Thymus (tissue), 11 donors: ENCODE measurements around the gene INO80E. TPM values are rescaled to one million over a fixed set of nuclear protein-coding genes. Genes with fewer than 3 reads are reported as not detected.

Experiments
- DNase-seq, 9 donors: peaks; one replicate each; pipeline ENCODE4 v3.0.0-alpha.2; 2013; ENCODE audit warnings: low spot score in 9 of 9, low read depth in 6 of 9, missing footprints in 1 of 9
- H3K27ac ChIP-seq, 2 donors: one replicate each; pipeline ENCODE4 v1.5.1; 2013; ENCODE audit warnings: control low read depth in 1 of 2, low read depth in 1 of 2, low read length in 1 of 2, mild to moderate bottlenecking in 1 of 2, moderate library complexity in 1 of 2
- H3K27me3 ChIP-seq, 2 donors: one replicate each; pipeline ENCODE4 v1.5.1; 2013; ENCODE audit warnings: low read length in 1 of 2; ENCODE audit not compliant: control insufficient read depth in 2 of 2, insufficient read depth in 1 of 2
- H3K36me3 ChIP-seq, 2 donors: one replicate each; pipeline ENCODE4 v1.5.1; 2013; ENCODE audit warnings: low read length in 1 of 2, mild to moderate bottlenecking in 1 of 2, moderate library complexity in 1 of 2; ENCODE audit not compliant: control insufficient read depth in 2 of 2, insufficient read depth in 2 of 2
- H3K4me1 ChIP-seq, 2 donors: one replicate each; pipeline ENCODE4 v1.5.1; 2013; ENCODE audit warnings: low read length in 2 of 2; ENCODE audit not compliant: control insufficient read depth in 2 of 2, insufficient read depth in 2 of 2
- H3K4me3 ChIP-seq, 2 donors: one replicate each; pipeline ENCODE4 v1.5.1; 2013; ENCODE audit warnings: low read length in 2 of 2, control low read depth in 1 of 2, mild to moderate bottlenecking in 1 of 2
- H3K9me3 ChIP-seq, 2 donors: one replicate each; pipeline ENCODE4 v1.5.1; 2013; ENCODE audit warnings: low read length in 1 of 2, mild to moderate bottlenecking in 1 of 2; ENCODE audit not compliant: control insufficient read depth in 2 of 2, insufficient read depth in 1 of 2
- WGBS: extraction: QIAGEN DNeasy Blood & Tissue Kit; methylation state at CpG from one replicate; pipeline ENCODE4 v1.1.7; 2013; 5-methylcytosine and 5-hydroxymethylcytosine counted together
- polyA plus RNA-seq: library from polyadenylated mRNA; stranded (reverse); fragments of 200-250 nt; gene quantifications from one replicate; pipeline ENCODE4 v1.2.3, GENCODE V29; 2013
- total RNA-seq: library from RNA; stranded (reverse); fragments of 120-200 nt; gene quantifications from one replicate; pipeline ENCODE4 v1.2.4, GENCODE V29; 2013
- donor health status: healthy.

The INO80E gene
- total and polyA plus RNA-seq, 2 donors, result 48.1 to 84.5 TPM

- Histone ChIP-seq H3K36me3 (peaks cover 92 to 100% of the 10 kb centered on the region in 2 donors), H3K9me3 (no peaks in the 10 kb centered on the region), H3K27me3 (no peaks in the 10 kb centered on the region), H3K4me1 (no peaks in the 10 kb centered on the region), H3K27ac (no peak overlapping the region), H3K4me3 (no peak overlapping the region)
- DNase-seq, result no peak
- 96% methylated on average over 24 of the region's 24 CpGs for WGBS
Measured at GRCh38 chr16:29982560-29983419, 13.3 kb upstream of the INO80E start.

- 98% methylated on average over 12 of the region's 12 CpGs for WGBS
- Histone ChIP-seq H3K36me3 (peaks cover 92 to 100% of the 10 kb centered on the region in 2 donors), H3K27me3 (no peaks in the 10 kb centered on the region), H3K27ac (no peak overlapping the region), H3K9me3 (no peaks in the 10 kb centered on the region), H3K4me1 (no peaks in the 10 kb centered on the region), H3K4me3 (no peak overlapping the region)
- DNase-seq, result no peak
Measured at GRCh38 chr16:29983420-29984136, 12.5 kb upstream of the INO80E start.

GRCh38 chr16:29984137-29984763 is 11.8 kb upstream of the INO80E start:
- 99% methylated on average over 6 of the region's 6 CpGs for WGBS
- Histone ChIP-seq H3K27ac (no peak overlapping the region), H3K4me1 (no peaks in the 10 kb centered on the region), H3K36me3 (peaks cover 92 to 100% of the 10 kb centered on the region in 2 donors), H3K27me3 (no peaks in the 10 kb centered on the region), H3K9me3 (no peaks in the 10 kb centered on the region), H3K4me3 (no peak overlapping the region)
- no peak for DNase-seq

- no peaks in the 10 kb centered on the region for H3K9me3 ChIP-seq
- H3K36me3 ChIP-seq, result peaks cover 92 to 100% of the 10 kb centered on the region in 2 donors
- no peak overlapping the region for H3K27ac ChIP-seq
- no peak for DNase-seq
- WGBS, result 96% methylated on average over 5 of the region's 5 CpGs
- H3K27me3 ChIP-seq, result no peaks in the 10 kb centered on the region
- no peak overlapping the region for H3K4me3 ChIP-seq
- H3K4me1 ChIP-seq, result no peaks in the 10 kb centered on the region
Measured at GRCh38 chr16:29984764-29985147, 11.3 kb upstream of the INO80E start.

GRCh38 chr16:29985271-29985811 is 10.7 kb upstream of the INO80E start:
- DNase-seq, result no peak

GRCh38 chr16:29986231-29986630 is 9.8 kb upstream of the INO80E start:
- WGBS, result 98% methylated on average over 20 of the region's 20 CpGs
- no peak for DNase-seq
- Histone ChIP-seq H3K27ac (no peak overlapping the region), H3K4me1 (no peaks in the 10 kb centered on the region), H3K27me3 (no peaks in the 10 kb centered on the region), H3K9me3 (no peaks in the 10 kb centered on the region), H3K4me3 (no peak overlapping the region), H3K36me3 (peaks cover 98 to 99% of the 10 kb centered on the region in 2 donors)

More at GRCh38 chr16:29985271-29985811, 10.7 kb upstream of the INO80E start:
- Histone ChIP-seq H3K4me3 (no peak overlapping the region), H3K36me3 (peaks cover 91 to 100% of the 10 kb centered on the region in 2 donors), H3K4me1 (no peaks in the 10 kb centered on the region), H3K27me3 (no peaks in the 10 kb centered on the region), H3K27ac (no peak overlapping the region), H3K9me3 (no peaks in the 10 kb centered on the region)
- 98% methylated on average over 28 of the region's 28 CpGs for WGBS

- H3K36me3 ChIP-seq, result peaks cover 98 to 99% of the 10 kb centered on the region in 2 donors
- H3K4me3 ChIP-seq, result no peak overlapping the region
- H3K27ac ChIP-seq, result no peak overlapping the region
- no peaks in the 10 kb centered on the region for H3K27me3 ChIP-seq
- no peaks in the 10 kb centered on the region for H3K4me1 ChIP-seq
- WGBS, result 94% methylated on average over 5 of the region's 5 CpGs
- no peak for DNase-seq
- no peaks in the 10 kb centered on the region for H3K9me3 ChIP-seq
Measured at GRCh38 chr16:29986931-29987330, 9.1 kb upstream of the INO80E start.

GRCh38 chr16:29987371-29988085 is 8.5 kb upstream of the INO80E start:
- Histone ChIP-seq H3K9me3 (no peaks in the 10 kb centered on the region), H3K4me3 (no peak overlapping the region), H3K27ac (no peak overlapping the region), H3K36me3 (peaks cover 97 to 98% of the 10 kb centered on the region in 2 donors), H3K4me1 (no peaks in the 10 kb centered on the region), H3K27me3 (no peaks in the 10 kb centered on the region)
- DNase-seq, result no peak
- WGBS, result 98% methylated on average over 35 of the region's 35 CpGs
